HG02852 (cell line): ENCODE data around the gene DDX11.
A peak's percentile ranks its signal among the peaks of the same experiment; 100 is the strongest.
"Not testable (repeated sequence)": the region's sequence is repeated elsewhere in the genome, so short reads cannot be mapped to it uniquely, and the experiment has no call there.

ENCODE experiments used
- ATAC-seq: cut with Tn5 transposase; IDR thresholded peaks from one replicate; pipeline ENCODE4 v1.9.1; 2021; ENCODE audit warnings: mild to moderate bottlenecking, moderate library complexity; ENCODE audit not compliant: unreplicated experiment

The DDX11 gene

DNA sequence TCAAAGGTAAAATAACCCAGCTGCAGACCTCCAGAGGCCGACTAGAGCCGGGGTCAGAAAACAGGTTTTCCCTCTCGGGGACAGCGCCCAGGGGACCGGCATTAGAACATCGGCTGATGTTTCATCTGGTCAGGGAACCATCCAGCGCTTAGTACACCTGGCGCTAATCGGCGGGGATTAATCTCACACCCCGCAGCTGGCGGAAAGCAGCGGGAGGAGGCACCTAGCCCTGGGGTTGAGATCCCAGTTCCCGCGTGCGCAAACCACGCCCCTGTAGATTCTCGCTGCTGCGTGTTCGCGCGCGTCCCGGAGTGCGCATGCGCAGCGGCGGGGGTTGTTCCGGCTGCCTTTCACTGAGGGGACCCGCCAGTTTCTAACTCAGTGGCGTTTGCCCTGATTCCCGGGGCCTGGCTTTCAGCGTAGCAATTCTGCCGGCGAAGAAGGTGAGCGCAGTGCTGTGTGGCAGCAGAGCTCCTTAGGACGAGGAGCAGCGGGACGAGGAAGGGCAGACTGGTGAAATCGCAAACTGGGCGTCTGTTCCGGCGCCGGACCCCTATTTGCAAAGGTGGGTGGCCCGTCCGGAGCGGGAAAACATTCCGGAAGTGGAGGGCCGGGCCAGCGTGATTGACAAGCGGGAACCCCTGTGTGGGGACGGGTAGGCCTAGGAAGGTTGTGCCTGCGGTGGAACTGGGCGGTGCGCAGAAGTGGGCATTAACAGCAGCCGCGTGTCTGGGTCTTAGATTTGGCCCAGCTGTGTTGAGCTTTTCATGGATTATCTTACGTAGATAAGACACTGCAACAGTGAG is at the start of gene DDX11:
DDX11 (plus strand) TSS at position 334 of the 806 bp plus-strand sequence. CDS start 4,534 bp downstream, outside the sequence.
- peak; percentile 93 for ATAC-seq

DNA sequence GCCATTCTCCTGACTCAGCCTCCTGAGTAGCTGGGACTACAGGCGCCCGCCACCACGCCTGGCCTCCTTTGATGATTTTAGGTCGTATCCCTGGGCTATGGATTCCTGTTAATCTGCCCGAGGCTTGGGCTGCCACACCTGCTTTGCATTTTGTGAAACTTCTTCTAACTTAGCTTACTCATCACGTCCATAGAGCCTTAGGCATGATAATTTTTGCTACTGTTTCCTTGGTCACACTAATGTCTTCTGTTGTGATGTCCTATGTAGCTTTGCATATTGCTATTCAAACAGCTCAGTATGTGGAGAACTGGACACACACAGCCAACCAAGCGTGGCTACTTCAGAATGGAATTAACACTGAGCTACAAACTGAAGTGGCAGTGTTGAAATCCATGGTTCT is 47.5 kb upstream of the DDX11 start:
- ATAC-seq, result no peak

DNA sequence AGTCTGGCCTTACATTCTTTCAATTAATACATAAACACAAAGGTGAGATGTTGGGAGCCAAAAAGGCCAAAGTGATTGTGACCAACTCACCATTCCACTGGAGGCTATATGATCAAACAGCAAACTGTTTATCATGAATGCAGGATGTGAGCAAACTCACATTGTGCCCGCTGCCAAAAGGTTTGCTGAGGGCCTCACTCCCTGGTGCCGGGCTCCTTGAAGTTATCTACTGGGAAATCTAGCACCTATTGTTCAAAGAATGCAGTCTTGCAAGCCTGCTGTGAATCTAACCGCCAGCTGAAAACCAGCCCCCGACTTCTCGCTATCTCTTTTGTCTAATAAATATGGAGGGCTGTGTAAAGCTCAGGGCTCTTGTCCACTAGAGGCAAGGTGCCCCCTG is 46.7 kb upstream of the DDX11 start:
- not testable (repeated sequence) for ATAC-seq

DNA sequence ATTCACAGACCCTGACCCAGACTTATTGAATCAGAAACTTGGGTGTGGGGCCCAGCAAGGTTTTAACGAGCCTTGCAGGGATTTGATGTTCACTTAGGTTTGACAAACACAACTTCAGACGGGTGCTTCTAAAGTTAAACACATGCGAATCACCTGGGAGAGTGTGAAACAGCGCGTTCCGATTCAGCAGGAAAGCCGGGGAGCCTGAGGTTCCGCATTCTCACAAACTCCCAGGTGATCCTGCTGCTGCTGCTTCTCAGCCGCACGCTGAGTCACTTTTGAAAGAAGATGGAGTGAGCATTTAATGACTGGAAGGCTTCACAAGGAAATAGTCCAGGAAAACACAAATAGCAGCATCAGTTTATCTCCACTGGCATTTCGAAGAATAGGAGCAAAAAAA is 44.2 kb upstream of the DDX11 start:
- ATAC-seq, result no peak

DNA sequence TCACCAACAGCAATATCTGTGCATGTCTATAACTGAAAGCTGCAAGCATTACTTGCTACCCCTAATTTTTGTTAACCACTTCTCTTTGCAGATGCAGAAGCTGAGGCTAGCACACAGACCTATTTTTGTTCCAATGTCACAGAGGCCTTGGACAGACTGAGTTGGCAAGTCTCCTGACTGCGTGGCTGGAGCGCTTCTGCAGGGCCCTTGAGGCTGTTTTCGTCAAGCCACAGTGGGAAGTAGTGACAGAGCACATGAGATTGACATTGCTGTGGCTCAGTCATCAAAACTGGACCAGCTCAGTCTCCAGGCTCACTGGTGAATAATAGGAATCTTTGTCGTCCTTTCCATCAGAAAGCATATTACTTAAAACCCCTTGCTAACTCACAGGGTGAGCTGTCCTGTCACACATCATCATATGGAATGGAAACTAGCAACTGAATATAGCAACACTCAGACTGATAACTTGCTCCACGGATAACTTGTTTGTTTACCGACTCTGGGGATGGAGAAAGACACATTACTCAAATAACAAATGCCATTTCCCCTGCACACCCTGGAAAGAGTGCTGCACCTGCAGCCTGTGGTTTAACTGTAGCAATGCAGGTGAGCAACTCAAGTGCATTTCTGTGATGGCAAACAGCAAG is 43.6 kb upstream of the DDX11 start:
- ATAC-seq, result no peak

DNA sequence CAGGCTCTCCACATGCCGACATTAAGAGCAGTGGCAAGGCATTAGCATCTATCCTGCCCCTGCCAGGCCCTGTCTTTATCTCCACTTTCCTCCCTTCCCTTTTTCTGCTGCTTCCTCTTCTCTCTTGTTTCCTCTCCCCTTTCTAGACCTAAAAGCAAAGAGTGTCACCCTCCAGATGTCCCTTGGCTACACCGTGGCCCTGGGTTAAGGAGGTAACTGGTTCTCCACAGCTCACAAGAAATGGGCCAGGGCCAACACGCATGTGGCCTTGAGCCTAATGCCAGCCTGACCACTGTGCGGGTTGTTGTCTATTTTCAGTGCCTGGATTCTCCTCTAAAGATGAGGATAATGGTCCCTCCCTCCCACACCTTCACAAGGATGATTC is 41.7 kb upstream of the DDX11 start:
- ATAC-seq, result no peak

DNA sequence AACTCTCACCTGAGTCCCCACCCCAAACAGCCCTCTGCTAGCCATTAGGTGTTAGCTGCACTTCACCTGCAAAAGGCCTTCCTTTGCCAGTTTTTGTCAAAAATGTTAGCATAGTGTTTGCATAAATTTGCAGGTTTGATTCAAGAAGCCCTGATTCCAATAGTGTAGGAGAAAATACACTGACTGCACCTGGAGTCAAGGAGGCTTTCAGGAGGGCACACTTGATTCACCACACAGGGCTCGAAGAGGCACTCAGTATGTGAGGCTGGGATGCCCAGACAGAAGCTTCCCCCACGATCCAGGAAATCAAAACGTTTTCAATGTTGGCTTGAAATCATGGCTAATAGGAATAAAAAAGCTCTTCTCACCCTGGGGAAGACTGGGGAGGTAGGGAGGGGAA is 40.5 kb upstream of the DDX11 start:
- no peak for ATAC-seq

DNA sequence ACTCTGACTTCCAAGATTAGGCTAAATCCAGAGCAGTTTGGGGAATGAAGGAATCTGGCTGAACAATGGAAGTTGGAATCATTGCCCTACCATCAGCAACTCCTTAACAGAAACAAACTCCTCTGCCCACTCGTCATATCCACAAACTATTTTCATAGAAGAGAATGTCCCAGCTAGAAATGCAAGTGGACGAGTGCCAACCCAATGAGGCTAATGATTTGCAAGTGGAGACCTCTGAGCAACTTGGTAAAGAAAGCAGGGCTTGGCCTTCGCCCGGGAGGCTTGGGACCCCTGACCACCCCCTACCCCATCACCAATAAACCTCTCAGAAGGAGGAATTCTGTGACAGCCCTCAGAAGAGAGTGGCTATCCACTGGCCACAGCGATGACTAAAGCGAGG is 40.0 kb upstream of the DDX11 start:
- ATAC-seq, result no peak

DNA sequence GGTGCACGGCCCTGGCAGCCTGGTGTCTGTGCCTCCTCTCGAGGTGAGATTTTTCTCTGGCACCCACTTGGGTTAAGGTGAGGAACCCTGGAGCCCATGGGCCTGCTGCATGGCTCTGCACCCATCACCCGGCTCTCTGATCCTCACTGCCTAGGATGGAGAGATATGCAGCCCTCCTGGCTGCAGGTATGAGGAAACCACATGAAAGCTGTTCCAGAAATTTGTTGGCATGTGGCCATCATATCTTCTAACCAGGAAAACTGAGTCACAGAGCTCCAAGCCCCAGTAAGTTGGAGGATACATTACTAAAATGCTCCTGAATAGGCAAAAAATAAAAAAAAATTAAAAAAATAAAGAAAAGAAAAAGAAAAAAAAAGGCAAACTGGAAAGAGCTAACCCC is 39.3 kb upstream of the DDX11 start:
- no peak for ATAC-seq

DNA sequence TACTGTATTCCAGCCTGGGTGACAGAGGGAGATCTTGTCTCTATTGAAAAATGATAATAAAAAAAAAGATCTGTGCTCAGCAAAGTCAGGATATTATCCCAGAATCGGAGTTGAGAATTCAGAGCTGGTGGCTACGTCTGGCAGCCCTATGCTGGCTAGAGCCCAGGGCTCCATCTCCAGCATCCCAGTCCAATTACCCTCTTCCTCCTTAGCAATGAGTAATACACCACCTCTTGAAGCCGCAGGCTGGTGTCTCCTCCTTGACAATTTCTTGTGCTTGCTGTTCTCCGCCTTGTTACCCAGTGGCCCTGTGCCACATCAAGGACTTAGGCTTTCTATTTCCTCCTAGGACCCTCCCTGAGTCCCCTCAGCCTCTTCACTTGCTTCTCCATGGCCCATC is 38.4 kb upstream of the DDX11 start:
- no peak for ATAC-seq

DNA sequence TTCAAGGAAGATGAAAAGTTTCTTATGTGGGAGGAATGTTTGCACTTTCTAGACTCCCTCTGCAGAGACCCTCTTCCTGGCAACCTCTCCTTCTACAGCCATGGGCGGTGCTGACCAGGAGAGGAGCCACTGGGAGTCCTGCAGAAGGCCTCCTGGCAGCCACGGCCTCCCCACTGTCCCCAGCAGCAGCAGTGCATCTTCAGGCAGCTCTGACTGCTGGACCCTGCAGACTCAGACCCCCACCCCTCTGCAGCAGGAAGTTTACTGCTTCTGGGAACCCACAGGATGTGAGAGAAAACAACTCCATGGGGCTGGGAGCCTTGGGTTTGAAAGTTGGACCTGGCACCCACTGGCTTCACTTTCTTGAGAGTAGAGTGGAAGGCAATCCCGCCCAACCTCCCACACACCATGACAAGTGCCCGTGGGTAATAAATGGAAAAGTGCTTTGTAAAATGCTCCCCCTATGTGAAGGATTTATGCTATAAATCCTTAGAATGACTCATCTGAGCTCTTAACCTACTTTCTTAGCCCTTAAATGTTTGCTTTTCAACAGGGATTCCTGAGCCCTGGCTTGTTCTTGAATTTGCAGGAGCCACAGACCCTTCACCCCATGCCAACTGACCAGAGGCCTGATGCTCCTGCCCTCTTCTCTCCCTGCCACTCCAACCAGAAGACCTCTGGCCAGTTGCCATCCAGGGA is 37.5 kb upstream of the DDX11 start:
- no peak for ATAC-seq

DNA sequence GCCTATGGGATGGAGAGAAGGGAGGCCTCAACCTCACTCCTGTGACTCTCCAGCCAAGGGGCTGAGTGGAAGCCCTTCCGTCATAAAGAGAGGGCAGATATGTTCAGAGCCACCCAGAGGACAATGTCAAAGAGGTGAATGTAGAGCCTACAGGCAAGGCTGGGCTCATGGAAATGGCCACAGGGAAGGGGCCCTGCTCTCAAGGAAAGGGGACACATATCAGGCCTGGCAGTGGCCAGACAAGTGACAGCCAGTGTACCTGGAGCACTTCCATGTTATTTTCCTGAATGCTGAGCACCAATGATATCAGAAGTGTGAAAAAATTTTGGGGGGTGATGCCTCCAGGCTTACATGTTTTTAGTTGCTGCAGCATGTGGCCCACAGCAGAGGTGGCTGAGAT is 36.6 kb upstream of the DDX11 start:
- ATAC-seq, result no peak

DNA sequence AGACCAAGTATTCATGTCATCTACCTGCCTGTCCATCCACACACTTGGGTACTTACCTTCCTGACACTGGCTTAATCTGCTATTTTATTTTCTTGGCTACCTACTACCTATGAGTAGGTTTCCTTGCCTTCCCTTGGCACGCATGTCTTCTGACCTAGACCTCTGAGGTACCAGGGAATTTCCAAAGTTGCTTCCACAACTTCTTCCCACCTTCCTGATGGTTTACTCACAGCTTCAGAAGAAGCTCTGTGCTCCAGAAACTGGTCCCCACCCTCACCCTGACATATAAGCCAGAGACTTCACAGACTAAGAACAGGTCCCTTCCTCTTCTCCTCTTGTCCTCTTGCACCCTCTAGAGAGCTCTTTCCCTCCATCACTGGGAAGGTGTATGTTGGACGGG is 35.7 kb upstream of the DDX11 start:
- no peak for ATAC-seq

DNA sequence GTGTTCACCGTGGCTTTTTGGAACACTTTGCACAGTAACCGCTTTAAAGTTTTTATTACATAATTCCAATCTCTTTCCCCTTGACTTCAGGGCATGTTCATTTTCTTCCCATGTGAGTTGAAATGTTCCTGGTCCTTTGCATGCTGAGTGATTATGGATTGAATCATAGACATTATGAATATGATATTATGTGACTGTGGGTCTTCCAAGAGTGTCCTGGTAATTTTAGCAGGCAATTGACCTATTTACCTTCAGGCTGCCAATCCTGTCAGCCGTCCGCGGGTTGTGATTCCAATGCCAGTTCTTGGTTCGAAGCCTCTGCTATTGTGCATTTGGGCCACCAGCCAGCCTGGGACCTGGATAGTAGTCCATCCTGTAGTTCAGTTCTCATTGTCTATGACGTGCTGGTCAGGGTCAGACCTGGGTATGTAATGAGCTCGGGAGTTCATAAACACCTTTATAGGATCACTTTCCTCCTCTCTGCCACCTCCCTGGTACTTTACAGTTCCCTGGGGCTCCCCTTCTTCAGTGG is 32.6 kb upstream of the DDX11 start:
- no peak for ATAC-seq

DNA sequence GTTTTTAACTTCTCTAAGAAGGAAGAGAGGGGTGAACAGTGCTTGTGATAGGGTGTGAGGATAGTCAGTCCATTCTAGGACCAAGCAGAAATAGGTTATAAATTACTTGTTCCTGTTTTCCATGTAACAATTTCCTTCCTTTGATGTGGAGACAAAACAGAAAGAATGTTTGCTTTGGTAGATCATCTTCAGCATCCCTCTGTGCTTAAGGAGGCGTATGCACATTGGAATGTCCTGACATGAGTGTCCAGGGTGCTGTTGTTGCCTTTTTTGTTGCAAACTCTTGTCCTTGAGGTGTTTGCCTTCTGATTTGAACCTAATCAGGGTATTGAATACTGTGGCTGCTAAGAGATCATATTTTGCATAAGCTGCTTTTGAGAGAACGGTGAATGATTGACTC is 23.5 kb upstream of the DDX11 start:
- ATAC-seq, result not testable (repeated sequence)

DNA sequence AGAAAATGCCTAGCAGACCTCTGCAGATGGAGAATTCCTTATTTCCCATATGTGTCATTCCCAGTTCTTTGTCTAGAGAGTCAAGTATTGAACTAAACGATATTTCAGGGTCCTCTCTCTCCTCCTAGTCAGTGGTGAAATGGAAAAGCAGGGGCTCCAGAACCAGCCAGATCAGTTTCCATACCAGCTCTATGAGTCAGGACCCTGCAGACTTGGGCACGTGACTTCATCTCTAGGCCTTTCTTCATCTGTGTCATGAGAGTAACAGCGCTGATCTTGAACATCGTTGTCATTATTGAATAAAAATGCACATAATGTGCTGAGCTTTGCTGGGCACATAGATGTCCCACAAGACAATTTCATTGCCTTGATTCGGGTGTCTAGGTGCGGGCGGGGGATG is 23.1 kb upstream of the DDX11 start:
- not testable (repeated sequence) for ATAC-seq

DNA sequence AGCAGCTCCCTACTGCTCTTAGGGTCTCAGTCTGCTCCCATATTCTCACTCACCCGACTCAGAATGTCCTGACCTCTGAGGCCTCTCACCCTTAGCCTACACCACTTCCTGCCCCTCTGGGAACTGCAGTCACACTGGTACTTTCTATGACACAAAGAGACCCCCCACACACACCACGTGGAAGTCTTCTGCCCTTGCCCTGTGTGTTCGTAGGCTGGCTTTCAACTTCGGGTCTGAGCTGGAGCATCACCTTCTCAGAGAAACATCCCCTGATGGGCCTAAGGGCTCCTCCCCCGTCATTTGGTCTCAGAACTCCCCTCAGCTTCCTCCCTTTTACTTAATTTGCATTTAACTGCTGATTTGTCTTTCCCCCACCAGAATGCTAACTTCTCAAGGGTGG is 22.0 kb upstream of the DDX11 start:
- ATAC-seq, result peak; percentile 84

DNA sequence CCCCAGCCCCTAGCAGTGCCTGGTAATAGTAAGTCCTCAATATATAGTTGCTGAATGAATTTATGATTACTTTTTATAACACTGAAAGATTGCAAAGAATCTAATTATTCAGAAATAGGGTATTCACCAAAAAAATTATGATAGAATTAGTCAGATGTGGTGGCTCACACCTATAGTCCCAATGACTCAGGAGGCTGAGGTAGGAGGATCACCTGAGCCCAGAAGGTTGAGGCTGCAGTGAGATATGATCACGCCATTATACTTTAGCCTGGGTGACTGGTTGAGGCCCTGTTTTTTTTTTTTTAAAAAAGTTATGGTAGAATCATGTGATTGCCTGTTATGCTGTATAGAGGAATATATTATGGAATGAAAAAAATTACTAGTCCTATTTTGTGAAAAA is 21.5 kb upstream of the DDX11 start:
- not testable (repeated sequence) for ATAC-seq

DNA sequence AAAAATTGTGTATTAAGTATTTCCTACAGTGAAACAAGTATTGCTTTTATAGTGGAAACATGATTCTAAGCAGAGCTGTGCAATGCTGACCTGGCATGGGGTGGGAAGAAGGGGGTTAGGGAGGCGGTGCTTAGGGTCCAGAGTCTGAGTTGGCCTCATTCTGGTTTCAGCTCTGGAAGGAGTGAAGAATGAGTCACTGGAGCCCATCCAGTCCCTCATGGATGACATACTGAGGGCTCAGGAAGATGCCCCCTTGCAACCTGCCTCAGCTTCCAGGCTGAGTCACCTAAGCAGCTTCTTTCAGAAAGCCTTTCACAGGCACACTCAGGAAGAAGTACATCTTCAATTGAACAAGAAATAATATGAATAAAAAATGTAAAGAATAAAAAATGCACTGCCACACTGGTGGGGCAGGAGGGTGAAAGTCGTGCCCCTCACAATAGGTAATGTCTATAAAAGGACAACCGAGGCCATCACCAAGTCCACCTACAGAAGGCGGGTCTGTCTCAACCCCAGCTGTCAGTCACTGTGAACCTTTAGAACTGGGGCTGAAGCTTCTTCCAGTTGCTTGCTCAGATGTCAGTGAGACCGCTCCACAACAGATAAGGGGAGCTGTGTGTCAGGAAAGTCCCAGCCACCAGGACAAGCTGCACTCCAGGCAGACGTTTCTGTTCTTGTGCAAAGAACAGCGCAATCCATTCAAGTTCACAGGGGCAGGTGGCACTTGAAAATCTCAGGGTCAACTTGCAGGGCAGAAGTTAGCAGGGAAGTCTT is 20.8 kb upstream of the DDX11 start:
- not testable (repeated sequence) for ATAC-seq

DNA sequence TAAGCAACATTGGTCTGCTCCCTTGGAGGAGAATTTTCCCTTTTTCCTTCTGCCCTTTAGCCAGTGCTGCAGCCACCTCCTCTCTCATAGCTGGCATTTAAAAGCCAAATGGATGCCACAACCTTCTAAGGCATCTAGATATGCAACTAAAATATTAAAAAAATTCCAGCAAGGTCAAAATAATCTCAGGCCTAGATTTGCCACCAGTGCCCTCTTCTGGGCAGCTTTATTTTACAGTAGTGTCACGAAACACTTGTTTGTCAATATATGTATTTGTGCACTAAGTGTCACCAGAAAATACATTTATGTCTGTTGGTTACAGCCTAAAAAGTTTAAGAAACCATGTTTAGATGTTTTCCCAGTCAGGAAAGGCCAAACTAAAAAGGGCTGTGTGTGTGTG is 19.7 kb upstream of the DDX11 start:
- not testable (repeated sequence) for ATAC-seq

DNA sequence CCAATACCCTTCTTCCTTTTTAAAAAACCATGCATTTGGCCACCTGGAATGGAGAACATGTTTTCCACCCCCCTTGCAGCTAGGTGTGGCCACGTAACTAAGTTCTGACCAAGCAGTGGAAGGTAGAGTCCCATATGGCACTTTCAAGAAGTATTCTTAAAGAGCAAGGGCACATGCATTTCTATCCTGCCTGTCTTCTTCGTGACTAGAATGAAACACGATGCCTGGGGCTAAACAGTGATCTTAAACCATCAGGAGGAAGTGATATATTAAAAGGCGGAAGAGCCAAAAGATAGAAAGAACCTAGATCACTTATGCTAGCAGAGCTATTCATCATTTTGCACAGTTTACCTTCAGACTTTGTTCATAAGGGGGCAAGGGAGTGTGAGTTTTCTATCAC is 16.0 kb upstream of the DDX11 start:
- no peak for ATAC-seq
